Measurements from ENCODE around the gene SENP7.
"Not testable (repeated sequence)": the region's sequence is repeated elsewhere in the genome, so short reads cannot be mapped to it uniquely, and the experiment has no call there.

The SENP7 gene

GRCh38 chr3:101549473-101549872, 36.5 kb upstream of the SENP7 start:
- TF ChIP-seq CTCF (IDR thresholded peaks at IDR 0.05; ENCODE audit: insufficient read depth, low read length, poor library complexity, severe bottlenecking): no peak
- Histone ChIP-seq H3K27me3 (replicated peaks; ENCODE audit: control insufficient read depth, insufficient read depth, low read length) (no peaks in the 10 kb centered on the region), H3K36me3 (ENCODE audit: control insufficient read depth, insufficient read depth, low read length) (no peaks in the 10 kb centered on the region), H3K4me3 (replicated peaks; ENCODE audit: low read depth, low read length) (no peak overlapping the region)
- no peak for DNase-seq (ENCODE audit: extremely low read depth, insufficient read length)

- TF ChIP-seq CTCF (IDR thresholded peaks at IDR 0.05; ENCODE audit: insufficient read depth, low read length, poor library complexity, severe bottlenecking): no peak
- H3K36me3 ChIP-seq (ENCODE audit: control insufficient read depth, insufficient read depth, low read length): no peaks in the 10 kb centered on the region
- H3K4me3 ChIP-seq (replicated peaks; ENCODE audit: low read depth, low read length): no peak overlapping the region
- no peak for DNase-seq (ENCODE audit: extremely low read depth, insufficient read length)
- no peaks in the 10 kb centered on the region for H3K27me3 ChIP-seq (replicated peaks; ENCODE audit: control insufficient read depth, insufficient read depth, low read length)
Observed at GRCh38 chr3:101548527-101549105, 35.6 kb upstream of the SENP7 start.

- TF ChIP-seq CTCF (IDR thresholded peaks at IDR 0.05; ENCODE audit: insufficient read depth, low read length, poor library complexity, severe bottlenecking): no peak
Observed at GRCh38 chr3:101544161-101544850, 31.3 kb upstream of the SENP7 start.

DNA sequence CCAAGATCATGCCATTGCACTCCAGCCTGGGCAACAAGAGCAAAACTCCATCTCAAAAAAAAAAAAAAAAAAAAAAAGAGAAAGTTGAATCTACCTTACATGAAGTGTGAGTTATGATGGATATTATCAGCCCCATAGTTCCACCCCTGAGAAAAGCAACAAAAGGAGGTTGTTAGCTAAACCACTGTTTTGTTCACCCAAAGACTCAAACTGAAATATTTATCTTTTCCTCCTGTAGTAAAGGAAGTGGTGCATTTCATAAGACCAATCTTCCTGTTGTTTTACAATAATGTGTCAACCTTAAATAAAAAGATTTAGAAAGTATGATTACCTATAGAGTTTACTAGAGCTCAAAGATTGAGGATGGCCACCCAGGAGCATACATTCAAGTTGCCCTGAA, 29.9 kb upstream of the SENP7 start:
- Histone ChIP-seq H3K36me3 (ENCODE audit: control insufficient read depth, insufficient read depth, low read length) (no peaks in the 10 kb centered on the region), H3K27me3 (replicated peaks; ENCODE audit: control insufficient read depth, insufficient read depth, low read length) (no peaks in the 10 kb centered on the region), H3K4me3 (replicated peaks; ENCODE audit: low read depth, low read length) (no peak overlapping the region)
- no peak for DNase-seq (ENCODE audit: extremely low read depth, insufficient read length)
- TF ChIP-seq CTCF (IDR thresholded peaks at IDR 0.05; ENCODE audit: insufficient read depth, low read length, poor library complexity, severe bottlenecking): no peak

More at GRCh38 chr3:101544161-101544850, 31.3 kb upstream of the SENP7 start:
- Histone ChIP-seq H3K36me3 (ENCODE audit: control insufficient read depth, insufficient read depth, low read length) (no peaks in the 10 kb centered on the region), H3K27me3 (replicated peaks; ENCODE audit: control insufficient read depth, insufficient read depth, low read length) (no peaks in the 10 kb centered on the region), H3K4me3 (replicated peaks; ENCODE audit: low read depth, low read length) (no peak overlapping the region)
- no peak for DNase-seq (ENCODE audit: extremely low read depth, insufficient read length)

DNA sequence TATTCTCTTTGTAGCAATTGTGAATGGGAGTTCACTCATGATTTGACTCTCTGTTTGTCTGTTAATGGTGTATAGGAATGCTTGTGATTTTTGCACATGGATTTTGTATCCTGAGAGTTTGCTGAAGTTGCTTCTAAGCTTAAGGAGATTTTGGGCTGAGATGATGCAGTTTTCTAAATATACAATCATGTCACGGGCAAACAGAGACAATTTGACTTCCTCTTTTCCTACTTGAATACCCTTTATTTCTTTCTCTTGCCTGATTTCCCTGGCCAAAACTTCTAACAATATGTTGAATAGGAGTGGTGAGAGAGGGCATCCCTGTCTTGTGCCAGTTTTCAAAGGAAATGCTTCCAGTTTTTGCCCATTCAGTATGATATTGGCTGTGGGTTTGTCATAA, 23.9 kb upstream of the SENP7 start:
- H3K4me3 ChIP-seq (replicated peaks; ENCODE audit: low read depth, low read length); DNase-seq (ENCODE audit: extremely low read depth, insufficient read length): not testable (repeated sequence)

GRCh38 chr3:101536266-101536665, 23.3 kb upstream of the SENP7 start:
- no peak for DNase-seq (ENCODE audit: extremely low read depth, insufficient read length)
- Histone ChIP-seq H3K36me3 (ENCODE audit: control insufficient read depth, insufficient read depth, low read length) (no peaks in the 10 kb centered on the region), H3K4me3 (replicated peaks; ENCODE audit: low read depth, low read length) (no peak overlapping the region), H3K27me3 (replicated peaks; ENCODE audit: control insufficient read depth, insufficient read depth, low read length) (no peaks in the 10 kb centered on the region)
- no peak for TF ChIP-seq CTCF (IDR thresholded peaks at IDR 0.05; ENCODE audit: insufficient read depth, low read length, poor library complexity, severe bottlenecking)

More for the DNA sequence above, 23.9 kb upstream of the SENP7 start:
- not testable (repeated sequence) for H3K36me3 ChIP-seq (ENCODE audit: control insufficient read depth, insufficient read depth, low read length); H3K27me3 ChIP-seq (replicated peaks; ENCODE audit: control insufficient read depth, insufficient read depth, low read length)
